Gastrocnemius medialis (tissue), 4 donors: Measurements from ENCODE around the gene DCDC1. TPM values are rescaled to one million over a fixed set of nuclear protein-coding genes. Genes with fewer than 3 reads are reported as not detected.

Experiments
- ATAC-seq, 2 donors: fragments of 150-250 bp; one replicate each; pipeline ENCODE4 v1.9.1; 2016
- DNase-seq, 2 donors: peaks; one replicate each; pipeline ENCODE4 v3.0.0-alpha.2; 2019
- H3K27ac ChIP-seq, 4 donors: fragments of 200-600 bp; sonication (generic); 1 replicate in 1 of 4; 2 replicates in 3 of 4; pipeline ENCODE4 v1.5.1; 2016 to 2018; ENCODE audit warnings: mild to moderate bottlenecking in 2 of 4, moderate library complexity in 1 of 4
- H3K27me3 ChIP-seq, 3 donors: fragments of 200-600 bp; sonication (generic) in 2 of 3; 1 replicate in 1 of 3; 2 replicates in 2 of 3; pipeline versions ENCODE4 v1.5.1 to v1.6.0; 2016 to 2019; ENCODE audit warnings: mild to moderate bottlenecking in 1 of 3, moderate library complexity in 1 of 3
- H3K36me3 ChIP-seq, 2 donors: fragments of 200-600 bp; sonication (generic) in 1 of 2; one replicate each; pipeline ENCODE4 v1.5.1; 2017 to 2018
- H3K4me1 ChIP-seq, 2 donors: fragments of 200-600 bp; sonication (generic) in 1 of 2; one replicate each; pipeline ENCODE4 v1.5.1; 2016 to 2017; ENCODE audit warnings: mild to moderate bottlenecking in 2 of 2
- H3K4me3 ChIP-seq, 4 donors: fragments of 200-600 bp; sonication (generic) in 3 of 4; 1 replicate in 1 of 4; 2 replicates in 3 of 4; pipeline ENCODE4 v1.5.1; 2016 to 2019; ENCODE audit warnings: mild to moderate bottlenecking in 2 of 4
- H3K9me3 ChIP-seq, 3 donors: fragments of 200-600 bp; sonication (generic) in 2 of 3; 1 replicate in 1 of 3; 2 replicates in 2 of 3; pipeline ENCODE4 v1.5.1; 2016 to 2019
- POLR2A ChIP-seq, 2 donors: fragments of 450-650 bp; IDR thresholded peaks; one replicate each; pipeline ENCODE4 v1.6.1; 2017; ENCODE audit warnings: antibody characterized with exemption in 2 of 2, mild to moderate bottlenecking in 2 of 2, moderate library complexity in 2 of 2
- in situ Hi-C, 4 donors: fragments of 200-750 bp; cut with MboI; loops; one replicate each; pipeline versions ENCODE4 v1.15.0 to v1.8.0; 2017; ENCODE audit warnings: low sequenced_read_pairs in 4 of 4
- intact Hi-C: fragments of 100-400 bp; cut with DNase I; formaldehyde crosslinking; loops from one replicate; pipeline ENCODE4 v1.15.1; 2023; ENCODE audit warnings: low total_unique reads
- total RNA-seq, 4 donors: library from RNA; depleted of rRNA; stranded (reverse); fragments of >200 nt; gene quantifications; one replicate each; pipeline versions ENCODE4 v1.1.0 to v1.2.3, GENCODE V29; 2016
- TF ChIP-seq, protein P1 (sequence below), 5 experiments: fragments of 450-650 bp in 3 of 5; fragments of 200-600 bp in 2 of 5; sonication (generic) in 2 of 5; IDR thresholded peaks in 4 of 5; conservative IDR thresholded peaks in 1 of 5; 1 replicate in 4 of 5; 2 replicates in 1 of 5; pipeline ENCODE4 v1.5.1; 2016 to 2019; ENCODE audit warnings: antibody characterized with exemption in 5 of 5, mild to moderate bottlenecking in 3 of 5, moderate library complexity in 3 of 5

DCDC1 gene
- total RNA-seq, 4 donors from 2014 or later = not detected

DNA sequence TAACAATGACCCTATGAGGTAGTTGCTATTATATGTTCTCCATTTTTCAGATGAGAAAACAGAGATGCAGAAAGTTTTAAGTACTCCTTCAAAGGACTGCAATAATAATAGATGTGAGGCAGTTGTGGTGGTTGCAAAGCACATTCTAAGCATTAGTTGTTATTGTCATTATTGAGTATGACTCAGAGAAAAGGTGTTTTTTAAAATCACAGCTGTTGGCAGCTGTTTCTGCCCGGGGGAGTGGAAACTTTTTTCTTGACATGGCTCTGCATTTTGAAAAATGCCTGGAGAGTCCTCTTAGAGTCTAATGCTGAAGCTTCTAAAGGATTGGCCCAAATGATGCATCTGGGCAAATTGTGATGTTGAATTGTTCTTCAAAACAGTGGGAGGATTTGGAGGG, 538.9 kb downstream of the DCDC1 start:
- H3K27me3 ChIP-seq = no peaks in the 10 kb centered on the region
- intact Hi-C loops (no loop called here), in situ Hi-C loops (no loop called here)
- ATAC-seq = no peak
- H3K27ac ChIP-seq = no peak overlapping the region
- H3K36me3 ChIP-seq = no peaks in the 10 kb centered on the region
- H3K9me3 ChIP-seq = no peaks in the 10 kb centered on the region
- no peak for TF ChIP-seq POLR2A (IDR thresholded peaks at IDR 0.05)
- TF ChIP-seq, protein P1, sequence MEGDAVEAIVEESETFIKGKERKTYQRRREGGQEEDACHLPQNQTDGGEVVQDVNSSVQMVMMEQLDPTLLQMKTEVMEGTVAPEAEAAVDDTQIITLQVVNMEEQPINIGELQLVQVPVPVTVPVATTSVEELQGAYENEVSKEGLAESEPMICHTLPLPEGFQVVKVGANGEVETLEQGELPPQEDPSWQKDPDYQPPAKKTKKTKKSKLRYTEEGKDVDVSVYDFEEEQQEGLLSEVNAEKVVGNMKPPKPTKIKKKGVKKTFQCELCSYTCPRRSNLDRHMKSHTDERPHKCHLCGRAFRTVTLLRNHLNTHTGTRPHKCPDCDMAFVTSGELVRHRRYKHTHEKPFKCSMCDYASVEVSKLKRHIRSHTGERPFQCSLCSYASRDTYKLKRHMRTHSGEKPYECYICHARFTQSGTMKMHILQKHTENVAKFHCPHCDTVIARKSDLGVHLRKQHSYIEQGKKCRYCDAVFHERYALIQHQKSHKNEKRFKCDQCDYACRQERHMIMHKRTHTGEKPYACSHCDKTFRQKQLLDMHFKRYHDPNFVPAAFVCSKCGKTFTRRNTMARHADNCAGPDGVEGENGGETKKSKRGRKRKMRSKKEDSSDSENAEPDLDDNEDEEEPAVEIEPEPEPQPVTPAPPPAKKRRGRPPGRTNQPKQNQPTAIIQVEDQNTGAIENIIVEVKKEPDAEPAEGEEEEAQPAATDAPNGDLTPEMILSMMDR (IDR thresholded peaks at IDR 0.05 in 4 of 5, conservative IDR thresholded peaks at IDR 0.05 in 1 of 5) = no peak
- DNase-seq = no peak
- no peak overlapping the region for H3K4me3 ChIP-seq
- H3K4me1 ChIP-seq = no peaks in the 10 kb centered on the region

DNA sequence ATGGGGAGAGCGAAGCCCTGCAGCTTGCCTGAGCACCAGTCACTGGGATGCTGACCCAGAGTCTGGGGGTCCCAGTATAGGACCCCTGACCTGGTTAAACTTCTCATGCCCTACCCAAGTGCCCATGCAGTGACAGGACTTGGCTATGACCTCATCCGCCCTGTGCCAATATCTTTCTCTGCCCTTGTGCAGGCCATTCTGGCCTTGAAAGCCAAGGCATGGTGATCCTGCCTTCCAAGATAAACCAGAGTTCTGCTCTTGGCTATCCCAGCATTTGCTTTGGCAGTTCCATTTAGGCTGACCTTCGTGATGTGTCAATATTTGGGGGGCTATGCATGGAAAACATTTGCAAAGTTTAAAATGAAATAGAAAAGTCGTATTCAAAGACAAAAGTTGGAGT, 542.6 kb downstream of the DCDC1 start:
- no peak for DNase-seq
- no peak overlapping the region for H3K27ac ChIP-seq
- in situ Hi-C loops = no loop called here
- no peak overlapping the region for H3K4me3 ChIP-seq
- no peaks in the 10 kb centered on the region for H3K27me3 ChIP-seq
- intact Hi-C loops = no loop called here
- H3K4me1 ChIP-seq = peaks cover 0 to 4% of the 10 kb centered on the region in 2 donors
- no peaks in the 10 kb centered on the region for H3K36me3 ChIP-seq
- ATAC-seq = no peak
- no peaks in the 10 kb centered on the region for H3K9me3 ChIP-seq
- TF ChIP-seq, protein P1 (IDR thresholded peaks at IDR 0.05 in 4 of 5, conservative IDR thresholded peaks at IDR 0.05 in 1 of 5) = no peak
- no peak for TF ChIP-seq POLR2A (IDR thresholded peaks at IDR 0.05)

DNA sequence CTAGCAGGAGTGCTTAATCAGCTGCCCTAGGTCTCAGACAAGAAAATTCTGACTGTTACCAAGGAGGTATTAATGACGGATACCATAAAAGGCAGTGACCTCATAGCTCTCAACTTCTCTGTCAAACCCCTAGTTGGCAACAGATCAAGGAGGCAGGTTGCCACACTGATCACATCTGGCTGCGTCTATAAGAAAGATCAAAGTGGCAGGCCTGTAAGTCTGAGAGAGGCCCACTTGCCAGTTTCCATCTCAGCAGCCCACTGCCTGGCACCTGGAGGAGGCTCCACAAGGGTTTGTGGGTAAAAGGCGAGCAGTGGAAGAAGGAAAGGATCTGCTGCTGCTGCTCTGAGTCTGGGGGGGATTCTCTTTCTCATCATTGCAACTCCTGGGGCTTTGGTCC, 543.8 kb downstream of the DCDC1 start:
- TF ChIP-seq, protein P1 (IDR thresholded peaks at IDR 0.05 in 4 of 5, conservative IDR thresholded peaks at IDR 0.05 in 1 of 5) = no peak
- no peak for TF ChIP-seq POLR2A (IDR thresholded peaks at IDR 0.05)
- in situ Hi-C loops = no loop called here
- Histone ChIP-seq H3K9me3 (no peaks in the 10 kb centered on the region), H3K36me3 (no peaks in the 10 kb centered on the region), H3K4me3 (no peak overlapping the region), H3K4me1 (peaks cover 0 to 4% of the 10 kb centered on the region in 2 donors), H3K27ac (no peak overlapping the region), H3K27me3 (no peaks in the 10 kb centered on the region)
- ATAC-seq (no peak), DNase-seq (no peak)
- intact Hi-C loops = no loop called here

DNA sequence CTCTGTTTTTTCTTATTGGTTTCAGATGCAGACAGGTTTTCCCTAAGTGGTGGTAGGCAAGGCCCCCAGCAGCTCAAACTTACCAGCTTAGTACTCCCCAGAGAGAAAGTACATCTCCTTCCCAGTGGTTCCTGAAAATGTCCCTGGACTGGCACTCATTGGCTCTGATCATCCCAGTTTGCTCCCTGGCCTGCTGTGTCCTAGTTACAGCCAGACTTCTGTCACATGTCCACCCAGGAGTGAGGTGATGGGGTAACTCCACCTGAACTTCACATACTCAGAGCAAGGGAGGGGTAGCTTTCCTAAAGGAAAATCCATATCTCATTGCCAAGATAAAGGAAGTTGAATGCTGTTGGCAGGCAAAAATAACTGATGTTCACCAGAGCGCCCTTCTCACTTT, 546.4 kb downstream of the DCDC1 start:
- TF ChIP-seq POLR2A (IDR thresholded peaks at IDR 0.05) = no peak
- TF ChIP-seq, protein P1 (IDR thresholded peaks at IDR 0.05 in 4 of 5, conservative IDR thresholded peaks at IDR 0.05 in 1 of 5) = no peak
- no peaks in the 10 kb centered on the region for H3K9me3 ChIP-seq
- H3K4me3 ChIP-seq = no peak overlapping the region
- H3K27ac ChIP-seq = no peak overlapping the region
- H3K27me3 ChIP-seq = no peaks in the 10 kb centered on the region
- in situ Hi-C loops = no loop called here
- ATAC-seq = no peak
- peaks cover 4 to 10% of the 10 kb centered on the region in 2 donors for H3K4me1 ChIP-seq
- DNase-seq = no peak
- intact Hi-C loops = no loop called here
- no peaks in the 10 kb centered on the region for H3K36me3 ChIP-seq

DNA sequence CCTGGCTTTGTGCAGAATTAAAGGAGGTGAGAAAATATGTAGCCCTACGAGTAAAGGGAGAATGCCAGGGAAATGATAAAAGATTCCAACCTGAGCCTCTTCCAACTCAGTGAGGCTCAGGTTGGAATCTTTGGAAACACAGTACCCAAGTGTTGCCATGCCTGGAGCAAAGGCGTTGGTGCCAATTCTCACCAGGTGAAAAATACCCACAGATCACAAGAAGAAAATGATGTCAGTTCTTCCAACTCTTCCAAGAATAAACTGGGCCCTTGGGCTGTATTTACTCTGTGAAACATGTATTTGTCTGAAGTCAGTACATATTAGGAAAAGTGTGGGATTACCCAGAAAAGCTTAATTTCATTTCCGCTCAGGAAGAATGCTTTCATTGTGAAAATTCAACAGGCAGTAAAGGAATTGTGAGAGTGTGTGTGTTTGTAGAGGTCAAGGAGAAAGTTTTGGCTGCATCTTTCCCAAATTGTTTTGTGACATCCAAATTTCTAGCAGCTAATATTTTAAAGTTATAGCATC, 548.0 kb downstream of the DCDC1 start:
- no peak overlapping the region for H3K27ac ChIP-seq
- no peaks in the 10 kb centered on the region for H3K36me3 ChIP-seq
- H3K27me3 ChIP-seq = no peaks in the 10 kb centered on the region
- in situ Hi-C loops (no loop called here), intact Hi-C loops (no loop called here)
- no peaks in the 10 kb centered on the region for H3K9me3 ChIP-seq
- H3K4me1 ChIP-seq = peaks cover 18 to 26% of the 10 kb centered on the region in 2 donors
- H3K4me3 ChIP-seq = no peak overlapping the region
- ATAC-seq (no peak), DNase-seq (no peak)
- TF ChIP-seq, protein P1 (IDR thresholded peaks at IDR 0.05 in 4 of 5, conservative IDR thresholded peaks at IDR 0.05 in 1 of 5) = no peak
- TF ChIP-seq POLR2A (IDR thresholded peaks at IDR 0.05) = no peak
